HG03354 (cell line): Measurements from ENCODE around the gene C4orf51.
"Not testable (repeated sequence)": the region's sequence is repeated elsewhere in the genome, so short reads cannot be mapped to it uniquely, and the experiment has no call there.

Experiments
- ATAC-seq: cut with Tn5 transposase; IDR thresholded peaks from one replicate; pipeline ENCODE4 v1.9.1; 2021; ENCODE audit warnings: mild to moderate bottlenecking; ENCODE audit not compliant: unreplicated experiment, poor library complexity, severe bottlenecking

The C4orf51 gene

DNA sequence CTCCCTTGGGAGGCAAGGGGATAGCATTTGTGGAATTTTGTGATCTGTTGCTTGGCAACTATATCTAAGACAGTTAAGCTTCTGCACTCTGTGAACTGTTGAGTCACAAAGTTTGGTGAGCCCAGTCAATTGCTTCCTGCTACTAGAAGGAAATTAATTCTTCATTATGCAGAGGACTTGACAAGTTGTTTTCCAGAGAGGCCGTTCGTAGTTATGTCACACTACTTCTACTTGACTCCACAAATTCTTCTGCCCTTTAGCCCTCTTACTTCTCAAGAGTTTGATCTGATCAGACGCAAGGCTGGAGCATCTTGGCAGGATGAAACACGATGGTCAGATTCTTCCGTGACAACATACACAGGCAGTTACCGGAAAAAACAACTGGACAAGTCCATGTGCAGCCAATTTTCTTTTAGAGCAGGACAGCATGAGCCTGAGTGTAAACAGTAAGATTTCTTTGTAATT is at the start of gene C4orf51:
Gene C4orf51, plus strand, starts transcription at position 156 of the 465 bp plus-strand sequence. Its CDS starts 58 bp downstream, at position 214.
- ATAC-seq: no peak

DNA sequence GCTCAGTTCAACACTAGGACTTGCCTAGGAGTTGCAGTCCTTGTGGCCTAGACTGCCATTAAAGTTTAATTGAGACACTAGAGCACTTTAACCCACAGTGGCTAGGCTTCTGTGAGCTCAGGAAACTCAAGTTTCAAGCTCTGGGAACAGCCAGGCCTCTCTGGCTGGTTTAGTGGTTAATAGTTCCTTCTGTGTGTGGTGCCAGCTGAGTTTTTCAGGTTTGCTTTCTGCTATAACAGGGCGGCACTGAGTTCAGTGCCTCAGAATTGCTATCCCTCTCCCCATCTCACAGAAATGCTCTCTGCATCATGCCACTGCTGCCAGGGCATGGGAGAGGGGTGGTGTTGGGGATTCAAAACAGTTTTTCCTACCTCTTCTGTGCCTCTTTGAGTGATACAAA is 44.8 kb upstream of the C4orf51 start:
- no peak for ATAC-seq

DNA sequence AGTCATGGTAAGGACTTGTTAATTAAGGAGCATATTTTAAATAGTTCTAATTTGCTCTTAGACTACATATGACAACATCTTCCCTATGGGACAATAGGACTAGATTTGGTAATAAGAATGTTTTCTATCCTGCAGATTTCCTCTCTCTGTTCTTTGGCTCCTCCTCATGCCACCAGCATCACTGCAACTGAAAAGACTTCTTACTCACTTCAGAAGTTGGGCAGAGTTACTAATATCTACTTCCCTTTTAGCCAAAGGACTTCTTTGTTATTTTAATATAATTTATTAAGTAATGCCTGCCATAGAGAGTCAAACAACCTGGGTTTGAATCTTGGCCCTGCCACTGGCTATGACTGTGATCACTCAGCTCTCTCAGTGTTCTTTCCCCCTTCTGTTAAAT is 44.3 kb upstream of the C4orf51 start:
- no peak for ATAC-seq

DNA sequence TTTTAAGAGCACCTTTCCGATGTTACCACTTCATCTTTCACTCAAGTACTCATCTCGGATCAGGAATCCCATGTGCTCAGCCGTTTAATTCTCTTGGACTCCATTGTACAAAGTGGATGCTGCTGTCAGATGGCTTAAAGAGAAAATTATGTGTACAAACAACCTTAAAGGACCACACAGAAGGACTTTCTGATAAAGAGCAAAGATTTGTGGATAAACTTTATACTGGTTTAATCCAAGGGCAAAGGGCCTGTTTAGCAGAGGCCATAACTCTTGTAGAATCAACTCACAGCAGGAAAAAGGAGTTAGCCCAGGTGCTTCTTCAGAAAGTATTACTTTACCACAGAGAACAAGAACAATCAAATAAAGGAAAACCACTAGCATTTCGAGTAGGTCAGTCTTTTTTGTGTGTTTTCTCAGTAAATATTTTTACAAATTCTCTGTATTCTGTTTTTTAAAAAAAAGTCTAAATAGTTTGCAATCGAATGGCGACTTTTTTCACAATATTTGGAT is 40.7 kb upstream of the C4orf51 start:
- no peak for ATAC-seq

DNA sequence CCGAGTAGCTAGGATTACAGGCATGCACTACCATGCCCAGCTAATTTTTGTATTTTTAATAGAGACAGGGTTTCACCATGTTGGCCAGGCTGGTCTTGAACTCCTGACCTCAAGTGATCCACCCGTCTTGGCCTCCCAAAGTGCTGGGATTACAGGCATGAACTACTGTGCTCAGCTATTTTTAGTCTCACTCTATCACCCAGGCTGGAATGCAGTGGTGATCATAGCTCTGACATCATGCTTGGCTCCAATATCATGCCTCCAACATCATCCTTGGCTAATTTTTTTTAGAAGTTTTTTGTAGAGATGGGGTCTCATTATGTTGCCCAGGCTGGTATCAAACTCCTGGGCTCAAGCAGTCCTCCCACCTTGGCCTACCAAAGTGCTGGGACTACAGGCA is 39.7 kb upstream of the C4orf51 start:
- not testable (repeated sequence) for ATAC-seq

DNA sequence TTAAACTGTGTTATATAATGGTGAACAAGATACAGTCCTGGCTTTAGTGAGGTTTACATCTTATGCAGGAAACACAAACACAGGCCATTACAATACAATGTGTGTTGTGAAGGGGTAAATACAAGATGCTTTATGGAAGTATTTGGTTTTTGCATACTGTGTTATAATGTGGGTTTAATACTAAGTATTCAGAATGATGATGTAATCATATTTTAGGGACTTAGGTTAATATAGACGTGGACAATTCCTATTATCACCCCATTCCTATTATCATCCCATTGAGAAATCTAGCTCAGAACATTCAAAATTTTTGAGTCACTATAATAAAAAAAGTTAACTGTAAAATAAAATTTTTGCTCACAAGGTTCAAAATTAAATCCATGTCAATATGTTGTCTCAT is 36.7 kb upstream of the C4orf51 start:
- ATAC-seq: no peak

DNA sequence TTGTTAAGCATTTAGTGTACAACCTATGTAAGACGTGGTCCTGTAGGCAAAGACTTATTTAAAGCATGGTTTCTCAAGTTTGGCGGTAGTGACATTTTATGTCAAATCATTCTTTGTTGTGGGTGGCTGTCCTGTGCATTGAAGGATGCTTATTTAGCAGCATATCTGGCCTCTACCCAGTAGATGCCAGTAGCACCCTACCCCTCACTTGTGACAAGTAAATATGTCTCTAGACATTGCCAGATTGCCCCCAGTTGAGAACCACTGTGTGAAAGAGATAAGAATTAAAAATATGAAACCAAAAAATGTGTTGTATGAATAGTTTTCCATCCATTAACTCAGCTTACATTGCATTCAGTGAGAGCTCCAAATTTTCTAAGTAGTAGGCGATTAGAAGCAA is 35.2 kb upstream of the C4orf51 start:
- no peak for ATAC-seq

DNA sequence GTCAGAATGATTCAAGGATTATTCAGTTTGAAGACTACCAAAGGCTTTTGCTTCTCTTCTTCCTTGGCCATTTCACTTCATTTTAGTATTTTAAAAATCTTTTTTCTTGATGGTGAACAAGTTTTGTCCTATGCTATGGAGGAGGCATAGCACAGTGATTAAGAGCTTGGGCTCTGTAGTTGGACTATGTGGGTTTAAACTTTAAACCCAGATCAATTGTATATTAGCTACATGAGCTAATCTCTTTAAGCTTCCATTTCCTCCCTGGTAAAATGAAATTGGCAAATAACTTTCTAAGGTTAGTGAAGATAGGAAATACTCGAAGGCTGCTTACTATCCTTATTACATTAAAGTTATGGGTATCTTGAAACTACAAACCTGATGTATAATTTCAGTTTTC is 23.8 kb upstream of the C4orf51 start:
- ATAC-seq: no peak

DNA sequence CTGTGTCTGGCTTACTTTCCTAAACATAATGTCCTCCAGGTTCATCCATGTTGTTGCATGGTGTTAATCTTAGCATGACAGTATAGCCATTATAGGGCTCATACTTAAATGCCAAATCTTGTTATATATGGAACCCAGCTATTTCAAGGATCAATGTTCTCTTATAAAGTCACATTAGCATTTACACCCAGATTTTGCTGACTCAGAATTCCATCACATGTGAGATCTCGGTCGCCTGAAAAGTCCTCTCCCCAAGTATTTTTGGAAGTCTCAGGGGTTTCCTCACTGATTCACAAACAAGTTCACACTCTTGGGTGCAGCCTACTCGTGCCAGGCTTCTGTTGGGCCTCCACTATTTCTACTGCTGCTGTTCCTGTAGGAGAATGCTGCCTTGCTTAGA is 19.9 kb upstream of the C4orf51 start:
- no peak for ATAC-seq

DNA sequence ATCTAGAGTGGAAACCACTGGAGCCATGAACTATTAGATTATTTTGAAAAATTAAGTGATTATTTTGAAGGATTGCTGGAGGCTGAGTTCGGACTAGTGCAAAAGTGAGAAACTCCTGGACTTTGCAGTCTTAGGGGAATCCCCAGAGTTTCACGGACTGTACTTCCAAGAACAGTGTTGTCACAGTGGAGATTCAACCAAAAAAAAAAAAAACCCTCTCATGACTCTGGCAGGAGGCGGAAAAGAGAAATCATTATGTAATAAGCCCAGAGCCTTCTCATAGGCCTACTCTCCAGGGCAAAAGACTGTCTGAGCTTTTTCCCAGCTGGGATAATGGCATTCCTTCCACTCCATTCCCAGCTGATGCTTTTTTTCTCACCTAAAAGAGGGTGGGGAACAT is 16.8 kb upstream of the C4orf51 start:
- ATAC-seq: no peak

DNA sequence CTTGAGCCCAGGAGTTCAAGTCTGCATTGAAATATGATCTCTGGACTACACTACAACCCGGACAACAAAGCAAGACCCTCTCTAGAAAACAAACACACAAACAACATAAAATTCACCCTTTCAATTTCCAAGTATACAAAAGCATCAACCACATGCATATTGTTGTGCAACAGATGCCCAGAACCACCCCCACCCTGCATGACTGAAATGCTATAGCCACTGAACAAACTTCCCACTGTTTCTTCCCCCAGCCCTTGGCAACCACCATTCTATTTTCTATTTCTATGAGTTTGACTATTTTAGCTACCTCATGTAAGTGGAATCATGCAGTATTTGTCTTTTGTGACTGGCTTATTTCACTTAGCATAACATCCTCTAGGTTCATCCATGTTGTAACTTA is 14.2 kb upstream of the C4orf51 start:
- ATAC-seq: no peak

DNA sequence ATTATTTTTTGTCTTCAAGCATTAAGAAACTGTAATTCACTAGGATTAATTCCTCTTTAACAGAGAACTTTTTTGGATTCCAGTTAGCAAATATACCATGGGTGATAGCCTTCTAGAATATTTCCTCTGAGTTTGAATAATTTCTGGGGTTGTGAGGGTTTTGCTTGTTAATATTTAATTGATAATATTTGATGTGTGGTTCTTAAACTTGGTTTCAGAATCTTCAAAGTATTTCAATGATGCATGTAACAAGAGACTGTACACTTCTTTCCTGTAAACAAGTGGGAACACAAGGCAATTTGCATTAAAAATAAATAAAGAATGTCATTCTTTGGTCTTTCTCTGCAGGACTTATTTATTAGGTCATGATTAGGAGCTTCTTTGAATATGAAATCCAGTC is 9.5 kb upstream of the C4orf51 start:
- ATAC-seq: peak; percentile 58

DNA sequence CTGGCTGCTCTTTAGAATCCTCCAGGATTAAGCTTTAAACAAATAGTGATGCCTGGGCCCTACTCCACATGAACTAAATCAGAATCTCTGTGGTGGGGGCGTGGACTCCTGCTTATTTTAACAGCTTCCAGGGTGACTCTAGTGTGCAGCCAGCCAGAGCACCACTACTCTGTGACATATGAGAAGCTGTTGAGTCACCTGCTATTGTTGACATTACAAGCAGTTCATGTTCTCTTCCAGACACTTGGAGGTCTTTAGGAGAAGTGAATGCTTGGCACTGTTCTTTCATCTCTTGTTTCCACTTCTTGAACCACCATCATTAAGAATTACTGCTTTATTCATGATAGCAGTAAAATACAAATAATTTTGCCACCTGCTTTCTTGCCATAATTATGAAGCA is 426 bp upstream of the C4orf51 start:
- no peak for ATAC-seq

DNA sequence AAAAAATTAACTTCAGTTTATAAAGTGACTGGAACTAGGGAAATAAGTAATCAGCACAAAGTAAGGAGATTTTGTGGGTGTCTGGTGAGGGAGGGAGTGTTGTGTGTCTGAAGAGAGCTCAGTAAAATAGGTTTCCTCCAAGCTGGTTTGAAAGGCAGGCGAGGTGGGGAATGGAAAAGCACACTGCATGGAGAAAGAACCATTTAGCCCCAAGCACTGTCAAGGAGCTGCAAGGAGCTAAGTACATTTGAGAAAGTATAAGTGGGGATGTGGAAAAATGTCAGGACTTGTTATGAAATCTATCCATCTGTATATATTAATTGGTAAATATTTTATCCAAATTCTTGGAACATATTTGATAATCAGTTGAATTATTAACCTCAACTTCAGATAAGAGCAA is 956 bp downstream of the C4orf51 start:
- ATAC-seq: no peak

DNA sequence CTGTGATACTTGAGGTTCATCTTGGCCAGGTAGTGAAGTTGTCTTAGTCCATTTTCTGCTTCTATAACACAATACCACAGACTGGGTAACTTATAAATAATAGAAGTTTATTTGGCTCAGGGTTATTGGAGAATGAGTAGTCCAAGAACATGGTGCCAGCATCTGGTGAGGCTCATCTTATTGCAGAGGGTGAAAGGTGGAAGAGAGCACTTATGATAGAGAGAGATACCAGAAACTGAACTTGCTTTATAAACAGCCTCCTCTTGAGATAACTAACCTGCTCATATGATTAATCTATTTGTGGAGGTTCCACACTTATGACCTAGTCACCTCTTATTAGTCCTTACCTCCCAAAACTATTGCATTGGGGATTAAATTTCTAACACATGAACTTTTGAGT is 1.6 kb downstream of the C4orf51 start:
- no peak for ATAC-seq

DNA sequence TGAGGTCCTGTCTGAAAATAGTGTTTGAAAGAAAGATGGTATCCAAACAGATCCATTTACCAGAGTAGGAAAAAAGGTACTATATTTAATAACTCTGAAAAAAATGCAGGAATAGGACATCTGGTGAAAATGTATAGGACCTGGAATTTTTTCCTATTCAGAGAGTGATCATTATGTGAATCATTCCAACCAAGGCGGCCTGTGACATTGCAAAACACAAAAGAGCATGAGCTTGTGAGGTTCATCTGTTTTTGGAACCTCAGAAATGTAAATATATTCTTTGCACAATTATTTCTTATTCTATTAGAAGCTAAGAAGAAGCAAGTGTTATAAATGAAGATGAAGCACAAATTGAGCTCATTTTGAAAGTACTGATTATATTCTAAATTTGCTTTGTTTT is 2.0 kb downstream of the C4orf51 start:
- ATAC-seq: no peak

DNA sequence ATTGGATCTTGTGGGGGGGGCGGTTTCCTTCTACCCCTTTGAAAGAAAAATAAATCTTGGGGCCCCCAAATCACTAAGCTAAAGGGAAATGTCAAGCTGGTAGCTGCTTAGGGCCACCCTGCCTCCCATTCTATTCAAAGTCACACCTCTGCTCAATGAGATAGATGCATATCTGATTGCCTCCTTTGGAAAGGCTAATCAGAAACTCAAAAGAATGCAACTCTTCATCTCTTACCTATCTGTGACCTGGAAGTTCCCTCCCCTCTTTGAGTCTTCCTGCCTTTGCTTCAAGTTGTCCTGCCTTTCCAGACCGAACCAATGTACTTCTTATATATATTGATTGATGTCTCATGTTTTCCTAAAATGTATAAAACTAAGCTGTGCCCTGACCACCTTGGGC is 7.0 kb downstream of the C4orf51 start:
- no peak for ATAC-seq

DNA sequence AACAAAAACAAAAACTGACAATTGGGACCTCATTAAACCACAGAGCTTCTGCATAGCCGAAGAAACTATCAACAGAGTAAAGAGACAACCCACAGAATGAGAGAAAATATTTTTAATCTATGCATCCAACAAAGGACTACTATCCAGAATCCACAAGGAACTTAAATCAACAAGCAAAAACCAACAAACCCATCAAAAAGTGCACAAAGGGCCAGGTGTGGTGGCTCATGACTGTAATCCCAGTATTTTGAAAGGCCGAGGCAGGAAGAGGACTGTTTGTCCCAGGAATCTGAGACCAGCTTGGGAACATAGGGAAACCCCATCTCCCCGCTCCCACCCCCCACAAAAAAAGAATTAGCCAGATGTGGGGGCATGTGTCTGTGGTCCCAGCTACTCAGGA is 10.7 kb downstream of the C4orf51 start:
- no peak for ATAC-seq

DNA sequence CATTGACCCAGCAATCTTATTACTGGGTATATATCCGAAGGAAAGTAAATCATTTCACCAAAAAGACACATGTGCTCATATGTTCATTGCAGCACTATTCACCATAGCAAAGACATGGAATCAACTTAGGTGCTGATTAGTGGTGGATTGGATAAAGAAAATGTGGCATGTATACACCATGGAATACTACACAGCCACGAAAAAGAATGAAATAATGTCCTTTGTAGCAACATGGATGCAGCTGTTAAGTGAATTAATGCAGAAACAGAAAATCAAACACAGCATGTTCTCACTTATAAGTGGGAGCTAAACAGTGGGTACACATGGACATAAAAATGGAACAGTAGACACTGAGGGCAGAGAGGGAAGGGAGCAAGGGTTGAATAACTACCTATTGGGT is 11.5 kb downstream of the C4orf51 start:
- ATAC-seq: not testable (repeated sequence)

DNA sequence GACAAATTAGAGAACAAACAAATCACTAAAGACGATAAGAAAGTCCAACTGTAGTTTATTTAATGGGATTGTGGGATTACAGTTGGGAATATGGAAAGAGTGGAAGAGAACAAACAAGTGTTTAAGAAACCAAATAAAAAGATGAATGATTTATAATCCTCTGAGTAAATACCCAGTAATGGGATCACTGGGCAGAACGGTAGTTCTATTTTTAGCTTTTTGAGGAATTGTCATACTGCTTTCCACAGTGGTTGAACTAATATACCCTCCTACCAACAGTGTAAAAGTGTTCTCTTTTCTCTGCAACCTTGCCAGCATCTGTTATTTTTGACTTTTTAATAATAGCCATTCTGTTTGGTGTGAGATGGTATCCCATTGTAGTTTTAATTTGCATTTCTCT is 15.0 kb downstream of the C4orf51 start:
- no peak for ATAC-seq

DNA sequence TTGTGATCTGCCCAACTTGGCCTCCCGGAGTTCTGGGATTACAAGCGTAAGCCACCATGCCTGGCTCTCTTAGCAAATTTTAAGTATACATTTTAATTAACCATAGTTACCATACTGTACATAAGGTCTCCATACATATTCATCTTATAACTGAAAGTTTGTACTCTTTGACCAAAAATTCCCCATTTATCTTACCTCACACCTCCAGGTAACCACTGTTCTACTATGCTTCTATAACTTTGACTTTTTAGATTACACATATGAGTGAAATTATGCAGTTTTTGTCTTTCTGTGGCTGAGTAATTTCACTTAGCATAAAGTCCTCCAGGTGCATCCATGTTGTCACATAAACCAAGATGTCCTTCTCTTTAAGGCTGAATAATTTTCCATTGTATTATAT is 17.4 kb downstream of the C4orf51 start:
- no peak for ATAC-seq

DNA sequence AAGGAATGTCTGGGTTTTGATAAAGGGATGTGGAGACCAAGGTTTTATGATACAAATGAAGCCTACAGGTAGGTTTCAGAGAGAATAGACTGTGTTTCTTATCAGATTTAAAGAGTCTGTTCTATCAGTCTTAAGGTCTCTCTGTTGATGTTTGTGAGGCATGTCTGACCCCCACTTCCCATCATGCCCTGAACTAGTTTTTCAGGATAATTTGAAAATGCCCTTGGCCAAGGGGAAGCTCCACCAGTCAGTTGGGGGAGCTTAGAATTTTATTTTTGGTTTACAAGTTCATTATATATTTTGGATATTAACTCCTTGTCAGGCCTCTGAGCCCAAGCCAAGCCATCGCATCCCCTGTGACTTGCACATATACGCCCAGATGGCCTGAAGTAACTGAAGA is 18.6 kb downstream of the C4orf51 start:
- ATAC-seq: no peak
